BLaER1 (cell line): ENCODE measurements around the gene ERV3-1.
A peak's percentile ranks its signal among the peaks of the same experiment; 100 is the strongest.
"Not testable (repeated sequence)": the region's sequence is repeated elsewhere in the genome, so short reads cannot be mapped to it uniquely, and the experiment has no call there.

Experiments
- H3K27ac ChIP-seq: shearing (Covaris generic); formaldehyde crosslinking; 2 replicates; pipeline ENCODE4 v1.8.1; 2022
- H3K27me3 ChIP-seq: shearing (Covaris generic); formaldehyde crosslinking; 2 replicates; pipeline ENCODE4 v1.8.1; 2022
- H3K36me3 ChIP-seq: shearing (Covaris generic); formaldehyde crosslinking; 2 replicates; pipeline ENCODE4 v1.8.1; 2022
- H3K4me1 ChIP-seq: shearing (Covaris generic); formaldehyde crosslinking; 2 replicates; pipeline ENCODE4 v1.8.1; 2022
- H3K4me2 ChIP-seq: shearing (Covaris generic); formaldehyde crosslinking; 2 replicates; pipeline ENCODE4 v1.8.1; 2022
- H3K4me3 ChIP-seq: shearing (Covaris generic); formaldehyde crosslinking; 2 replicates; pipeline ENCODE4 v1.8.1; 2022
- H3K9ac ChIP-seq: shearing (Covaris generic); formaldehyde crosslinking; 2 replicates; pipeline ENCODE4 v1.8.1; 2022
- H3K9me3 ChIP-seq: shearing (Covaris generic); formaldehyde crosslinking; 2 replicates; pipeline ENCODE4 v1.8.1; 2022
- H4K20me1 ChIP-seq: shearing (Covaris generic); formaldehyde crosslinking; 2 replicates; pipeline ENCODE4 v1.8.1; 2022
- Cebpa-rat ChIP-seq: shearing (Covaris generic); IDR thresholded peaks from 2 replicates; pipeline ENCODE4 v1.8.1; 2022

ERV3-1 gene

GRCh38 chr7:65025023-65025422 is 18.5 kb upstream of the ERV3-1 start:
- not testable (repeated sequence) for H3K27me3 ChIP-seq, H3K4me2 ChIP-seq, H4K20me1 ChIP-seq, H3K27ac ChIP-seq, H3K4me1 ChIP-seq, H3K36me3 ChIP-seq, H3K4me3 ChIP-seq, H3K9ac ChIP-seq
- peaks cover 18% of the 10 kb centered on the region for H3K9me3 ChIP-seq

GRCh38 chr7:65020978-65021377 is 14.5 kb upstream of the ERV3-1 start:
- not testable (repeated sequence) for H3K36me3 ChIP-seq, H3K9ac ChIP-seq, H3K4me3 ChIP-seq, H3K4me1 ChIP-seq, H3K27me3 ChIP-seq, H3K27ac ChIP-seq, H3K4me2 ChIP-seq, H4K20me1 ChIP-seq
- H3K9me3 ChIP-seq, result peaks cover 18% of the 10 kb centered on the region

- not testable (repeated sequence) for H3K4me2 ChIP-seq, H3K4me3 ChIP-seq, H4K20me1 ChIP-seq, H3K9ac ChIP-seq, H3K9me3 ChIP-seq, H3K27ac ChIP-seq, H3K27me3 ChIP-seq, H3K36me3 ChIP-seq, H3K4me1 ChIP-seq
These were observed 3.4 kb upstream of the ERV3-1 start for GRCh38 chr7:65009881-65010280.

- H4K20me1 ChIP-seq, H3K9ac ChIP-seq: not testable (repeated sequence)
These were observed 2.9 kb upstream of the ERV3-1 start for GRCh38 chr7:65009394-65009793.

GRCh38 chr7:65007036-65007435 is 549 bp upstream of the ERV3-1 start:
- not testable (repeated sequence) for H3K27me3 ChIP-seq, H3K9ac ChIP-seq, H4K20me1 ChIP-seq
- Histone ChIP-seq H3K27ac (peak overlapping the region; percentile 94; the same call in 1 of the 2 replicates), H3K4me3 (peak overlapping the region; percentile 90; the same call in 1 of the 2 replicates), H3K36me3 (peaks cover 31% of the 10 kb centered on the region), H3K4me2 (peak overlapping the region; percentile 18), H3K9me3 (peaks cover 34% of the 10 kb centered on the region), H3K4me1 (peaks cover 14% of the 10 kb centered on the region)

More at GRCh38 chr7:65009394-65009793, 2.9 kb upstream of the ERV3-1 start:
- not testable (repeated sequence) for H3K4me3 ChIP-seq, H3K36me3 ChIP-seq, H3K4me2 ChIP-seq, H3K27me3 ChIP-seq, H3K27ac ChIP-seq
- peaks cover 10% of the 10 kb centered on the region; the same call in 1 of the 2 replicates for H3K9me3 ChIP-seq
- H3K4me1 ChIP-seq, result peaks cover 14% of the 10 kb centered on the region

GRCh38 chr7:65004575-65004974 is 1.9 kb downstream of the ERV3-1 start:
- H3K4me1 ChIP-seq, result peaks cover 14% of the 10 kb centered on the region
- H3K27me3 ChIP-seq, result no peaks in the 10 kb centered on the region
- H3K27ac ChIP-seq, result no peak overlapping the region
- no peak overlapping the region for H3K9ac ChIP-seq
- H3K4me3 ChIP-seq, result peak overlapping the region; percentile 90
- no peaks in the 10 kb centered on the region for H4K20me1 ChIP-seq
- TF ChIP-seq Cebpa-rat, result no peak
- peak overlapping the region; percentile 88 for H3K4me2 ChIP-seq
- H3K9me3 ChIP-seq, result peaks cover 58% of the 10 kb centered on the region
- H3K36me3 ChIP-seq, result peaks cover 56% of the 10 kb centered on the region

GRCh38 chr7:65002972-65003585 is 3.4 kb downstream of the ERV3-1 start:
- H3K9me3 ChIP-seq, result peaks cover 73% of the 10 kb centered on the region
- H4K20me1 ChIP-seq, result peaks cover 8% of the 10 kb centered on the region; the same call in 1 of the 2 replicates
- H3K27ac ChIP-seq, result no peak overlapping the region
- H3K4me3 ChIP-seq, result peak overlapping the region; percentile 18; the same call in 1 of the 2 replicates
- peaks cover 14% of the 10 kb centered on the region for H3K4me1 ChIP-seq
- peaks cover 71% of the 10 kb centered on the region for H3K36me3 ChIP-seq
- no peak overlapping the region for H3K4me2 ChIP-seq
- no peak overlapping the region for H3K9ac ChIP-seq
- no peaks in the 10 kb centered on the region for H3K27me3 ChIP-seq
- no peak for TF ChIP-seq Cebpa-rat

- Histone ChIP-seq H3K27ac (no peak overlapping the region), H3K4me1 (peaks cover 14% of the 10 kb centered on the region), H3K9me3 (peaks cover 91% of the 10 kb centered on the region), H4K20me1 (peaks cover 17% of the 10 kb centered on the region; the same call in 1 of the 2 replicates), H3K9ac (no peak overlapping the region), H3K4me2 (no peak overlapping the region), H3K27me3 (no peaks in the 10 kb centered on the region), H3K36me3 (peaks cover 88% of the 10 kb centered on the region), H3K4me3 (0 out of 2 replicates have a peak overlapping the region, but pooled peaks have one; percentile 8)
- no peak for TF ChIP-seq Cebpa-rat
These were observed 5.1 kb downstream of the ERV3-1 start for GRCh38 chr7:65001291-65001814.

- Histone ChIP-seq H3K27ac (no peak overlapping the region), H4K20me1 (peaks cover 17% of the 10 kb centered on the region; the same call in 1 of the 2 replicates), H3K4me1 (peaks cover under 1% of the 10 kb centered on the region; the same call in 1 of the 2 replicates), H3K36me3 (peaks cover 100% of the 10 kb centered on the region), H3K27me3 (no peaks in the 10 kb centered on the region), H3K9ac (no peak overlapping the region), H3K4me2 (no peak overlapping the region; the same call in 1 of the 2 replicates), H3K9me3 (peaks cover 100% of the 10 kb centered on the region), H3K4me3 (peak overlapping the region; percentile 31; the same call in 1 of the 2 replicates)
- no peak for TF ChIP-seq Cebpa-rat
These were observed 7.1 kb downstream of the ERV3-1 start for GRCh38 chr7:64999165-65000004.

- H3K27me3 ChIP-seq, result no peaks in the 10 kb centered on the region
- peaks cover 100% of the 10 kb centered on the region for H3K9me3 ChIP-seq
- H4K20me1 ChIP-seq, result peaks cover 17% of the 10 kb centered on the region; the same call in 1 of the 2 replicates
- H3K4me1 ChIP-seq, result no peaks in the 10 kb centered on the region; the same call in 1 of the 2 replicates
- H3K36me3 ChIP-seq, result peaks cover 100% of the 10 kb centered on the region
- H3K4me2 ChIP-seq, result no peak overlapping the region
- H3K27ac ChIP-seq, result no peak overlapping the region
- no peak overlapping the region for H3K9ac ChIP-seq
- H3K4me3 ChIP-seq, result peak overlapping the region; percentile 16; the same call in 1 of the 2 replicates
- TF ChIP-seq Cebpa-rat, result no peak
These were observed 7.7 kb downstream of the ERV3-1 start for GRCh38 chr7:64998865-64999164.
